ENCODE measurements around the gene E2F4. TPM values are rescaled to one million over a fixed set of nuclear protein-coding genes. Genes with fewer than 3 reads are reported as not detected.

E2F4 gene
- total and polyA plus RNA-seq, 2 experiments from 2014 or later = 66.2 to 85.2 TPM

DNA sequence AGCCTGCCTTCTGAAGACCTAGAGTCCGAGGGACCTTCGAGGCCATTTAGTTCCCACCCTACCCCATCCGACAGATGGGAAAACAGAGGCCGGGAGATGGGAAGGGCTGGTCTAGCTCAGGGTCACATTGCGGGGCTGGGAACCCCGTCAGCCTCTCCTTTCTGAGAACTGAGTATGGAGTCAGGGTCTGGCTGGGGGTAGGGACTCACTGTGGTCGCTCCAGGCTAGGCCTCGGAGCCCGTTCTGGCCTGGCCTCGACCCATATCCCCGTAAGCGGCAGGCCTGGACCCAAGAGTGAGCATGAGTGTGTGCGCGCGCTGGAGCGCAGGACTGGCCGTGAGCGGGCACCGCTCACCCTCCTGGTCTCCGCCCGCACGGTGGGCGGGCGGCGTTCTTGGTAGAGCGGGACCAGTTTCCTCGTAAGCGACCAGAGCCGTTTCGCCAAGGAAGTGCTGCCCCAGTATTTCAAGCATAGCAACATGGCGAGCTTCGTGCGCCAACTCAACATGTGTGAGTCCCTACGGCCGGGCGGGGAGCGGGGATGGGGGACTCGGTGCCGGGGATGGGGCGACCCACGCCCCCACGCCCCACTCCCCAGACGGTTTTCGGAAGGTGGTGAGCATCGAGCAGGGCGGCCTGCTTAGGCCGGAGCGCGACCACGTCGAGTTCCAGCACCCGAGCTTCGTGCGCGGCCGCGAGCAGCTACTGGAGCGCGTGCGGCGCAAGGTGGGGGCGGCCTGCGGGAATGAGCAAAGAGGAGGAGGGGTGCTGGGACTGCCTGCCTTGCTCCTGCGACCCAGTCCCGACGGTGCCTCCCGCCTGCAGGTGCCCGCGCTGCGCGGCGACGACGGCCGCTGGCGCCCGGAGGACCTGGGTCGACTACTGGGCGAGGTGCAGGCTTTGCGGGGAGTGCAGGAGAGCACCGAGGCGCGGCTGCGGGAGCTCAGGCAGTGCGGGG is 26.6 kb upstream of the E2F4 start:
- H3K27ac ChIP-seq = no peak overlapping the region
- H3K4me1 ChIP-seq (ENCODE audit: low read depth) = peaks cover 16% of the 10 kb centered on the region
- peak; percentile 32 to 42 for DNase-seq (ENCODE audit: low read depth in 1 of 2, low spot score in 1 of 2)
- H3K36me3 ChIP-seq = no peaks in the 10 kb centered on the region
- H3K27me3 ChIP-seq = peaks cover 88% of the 10 kb centered on the region
- H3K9me3 ChIP-seq (ENCODE audit: low read depth) = no peaks in the 10 kb centered on the region
- H3K4me3 ChIP-seq = no peak overlapping the region
- TF ChIP-seq CTCF (IDR thresholded peaks at IDR 0.05; ENCODE audit: low read depth, low read length) = no peak

- Histone ChIP-seq H3K36me3 (no peaks in the 10 kb centered on the region), H3K27me3 (peaks cover 82% of the 10 kb centered on the region), H3K27ac (no peak overlapping the region), H3K4me3 (no peak overlapping the region), H3K4me1 (ENCODE audit: low read depth) (peaks cover 19% of the 10 kb centered on the region), H3K9me3 (ENCODE audit: low read depth) (no peaks in the 10 kb centered on the region)
- no peak for TF ChIP-seq CTCF (IDR thresholded peaks at IDR 0.05; ENCODE audit: low read depth, low read length)
- no peak for DNase-seq (ENCODE audit: low read depth in 1 of 2, low spot score in 1 of 2)
Measured at GRCh38 chr16:67166110-67166547, 25.8 kb upstream of the E2F4 start.

DNA sequence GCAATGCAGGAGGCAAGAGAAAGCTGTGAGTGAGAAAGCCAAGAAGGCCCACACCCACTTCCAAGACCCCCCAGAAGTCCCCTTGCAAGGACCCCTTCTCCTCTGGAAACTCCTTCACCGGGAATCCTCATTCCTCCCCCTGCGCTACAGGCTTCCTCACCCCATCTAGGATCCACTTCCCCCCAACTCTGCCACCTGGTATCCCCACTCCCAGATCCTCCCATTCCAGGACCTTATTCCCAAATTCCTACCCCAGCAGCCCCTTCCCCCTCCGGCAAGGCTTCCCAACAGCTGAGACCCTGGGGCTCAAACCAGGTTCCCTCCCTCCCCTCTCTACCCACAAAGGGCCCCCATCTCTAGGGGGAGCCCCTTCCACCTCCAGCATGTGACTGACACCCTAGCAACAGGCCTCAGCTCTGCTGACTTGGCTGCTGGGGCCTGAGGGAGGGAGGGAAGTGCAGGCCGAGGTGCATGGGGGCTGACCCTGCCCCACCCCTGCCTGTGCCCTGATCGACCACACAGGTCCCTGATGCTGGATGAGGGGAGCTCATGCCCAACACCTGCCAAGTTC is 25.3 kb upstream of the E2F4 start:
- no peak for DNase-seq (ENCODE audit: low read depth in 1 of 2, low spot score in 1 of 2)
- TF ChIP-seq CTCF (IDR thresholded peaks at IDR 0.05; ENCODE audit: low read depth, low read length) = no peak
- Histone ChIP-seq H3K36me3 (no peaks in the 10 kb centered on the region), H3K4me3 (no peak overlapping the region), H3K27me3 (peaks cover 77% of the 10 kb centered on the region), H3K9me3 (ENCODE audit: low read depth) (no peaks in the 10 kb centered on the region), H3K4me1 (ENCODE audit: low read depth) (peaks cover 20% of the 10 kb centered on the region), H3K27ac (no peak overlapping the region)

DNA sequence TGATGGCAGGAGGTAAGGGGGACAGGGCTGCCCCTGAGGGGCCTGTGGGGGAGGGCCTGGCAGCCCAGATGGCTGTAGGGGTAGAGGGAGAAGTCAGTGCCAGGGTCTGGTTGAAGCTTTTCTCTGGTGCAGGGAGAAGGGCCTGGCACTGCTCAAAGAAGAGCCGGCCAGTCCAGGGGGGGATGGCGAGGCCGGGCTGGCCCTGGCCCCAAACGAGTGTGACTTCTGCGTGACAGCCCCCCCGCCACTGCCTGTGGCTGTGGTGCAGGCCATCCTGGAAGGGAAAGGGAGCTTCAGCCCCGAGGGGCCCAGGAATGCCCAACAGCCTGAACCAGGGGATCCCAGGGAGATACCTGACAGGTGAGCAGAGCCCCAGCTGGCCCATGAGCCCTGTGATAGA is 24.4 kb upstream of the E2F4 start:
- Histone ChIP-seq H3K27me3 (peaks cover 68% of the 10 kb centered on the region), H3K9me3 (ENCODE audit: low read depth) (no peaks in the 10 kb centered on the region), H3K27ac (no peak overlapping the region), H3K36me3 (no peaks in the 10 kb centered on the region), H3K4me1 (ENCODE audit: low read depth) (peaks cover 20% of the 10 kb centered on the region), H3K4me3 (no peak overlapping the region)
- no peak for DNase-seq (ENCODE audit: low read depth in 1 of 2, low spot score in 1 of 2)
- TF ChIP-seq CTCF (IDR thresholded peaks at IDR 0.05; ENCODE audit: low read depth, low read length) = no peak

DNA sequence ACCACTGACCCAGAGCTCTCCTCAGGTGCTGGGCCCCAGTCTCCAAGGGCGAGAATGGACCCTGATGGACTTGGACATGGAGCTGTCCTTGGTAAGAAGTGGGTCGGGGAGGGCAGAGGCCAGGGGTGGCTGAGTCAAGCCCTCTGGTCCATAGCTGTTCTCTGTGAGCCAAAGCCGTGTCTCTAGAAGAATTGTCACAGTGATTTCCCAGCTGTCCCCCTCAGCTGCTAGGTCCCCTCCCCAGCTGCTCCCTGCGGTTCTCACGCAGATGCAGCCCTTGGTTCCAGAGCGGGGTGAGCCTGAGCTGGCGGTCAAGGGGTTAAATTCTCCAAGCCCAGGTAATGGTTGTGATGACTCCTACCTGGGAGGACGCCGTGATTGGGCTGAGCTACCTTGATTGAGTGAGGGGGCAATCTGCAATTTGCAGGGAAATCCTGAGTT is 22.9 kb upstream of the E2F4 start:
- Histone ChIP-seq H3K27ac (no peak overlapping the region), H3K9me3 (ENCODE audit: low read depth) (no peaks in the 10 kb centered on the region), H3K36me3 (no peaks in the 10 kb centered on the region), H3K4me1 (ENCODE audit: low read depth) (peaks cover 14% of the 10 kb centered on the region), H3K27me3 (peaks cover 56% of the 10 kb centered on the region), H3K4me3 (no peak overlapping the region)
- no peak for TF ChIP-seq CTCF (IDR thresholded peaks at IDR 0.05; ENCODE audit: low read depth, low read length)
- no peak for DNase-seq (ENCODE audit: low read depth in 1 of 2, low spot score in 1 of 2)

Measured in cardiac muscle cell (in vitro differentiated cells and primary cell).